ENCODE measurements around the gene CACNA1C. TPM values are rescaled to one million over a fixed set of nuclear protein-coding genes. Genes with fewer than 3 reads are reported as not detected.

CACNA1C gene
- total RNA-seq, 4 donors from 2014 or later = 44.1 to 104 (median 49.4) TPM

DNA sequence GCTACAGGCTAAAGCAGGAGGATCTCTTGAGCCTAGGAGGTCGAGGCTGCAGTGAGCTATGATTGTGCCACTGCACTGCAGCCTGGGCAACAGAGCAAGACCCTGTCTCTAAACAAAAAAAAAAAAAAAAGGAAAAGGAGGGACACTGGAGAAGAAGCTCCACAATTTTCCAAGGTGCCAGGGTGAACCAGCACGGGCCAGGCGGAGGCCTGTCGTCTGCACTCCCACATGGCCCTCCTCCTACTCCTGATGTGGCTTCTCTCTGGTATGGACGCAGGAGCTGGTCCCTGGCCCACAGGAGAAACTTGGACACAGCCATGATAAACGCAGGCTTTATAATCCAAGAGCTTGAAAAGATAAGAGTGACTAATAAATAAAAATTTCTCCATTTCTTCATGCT, 341.2 kb downstream of the CACNA1C start:
- Histone ChIP-seq H3K9me3 (no peaks in the 10 kb centered on the region), H3K27ac (replicated peaks in 1 of 4) (no peak overlapping the region), H3K36me3 (no peaks in the 10 kb centered on the region), H3K4me3 (no peak overlapping the region), H3K27me3 (no peaks in the 10 kb centered on the region), H3K4me1 (peaks cover 50 to 75% (median 63%) of the 10 kb centered on the region in 4 donors)
- TF ChIP-seq EP300 (IDR thresholded peaks at IDR 0.05) (no peak), POLR2AphosphoS5 (IDR thresholded peaks at IDR 0.05) (no peak), POLR2A (IDR thresholded peaks at IDR 0.05; ENCODE audit: low read depth) (no peak), CTCF (IDR thresholded peaks at IDR 0.05) (no peak)
- intact Hi-C loops (cut with DNase I) = no loop called here
- 93% methylated on average over 6 of the region's 6 CpGs for WGBS
- no peak for DNase-seq (ENCODE audit: extremely low spot score)

- H3K4me1 ChIP-seq = peaks cover 38 to 61% (median 54%) of the 10 kb centered on the region in 4 donors
- no peak overlapping the region for H3K4me3 ChIP-seq
- H3K36me3 ChIP-seq = no peaks in the 10 kb centered on the region
- TF ChIP-seq CTCF (IDR thresholded peaks at IDR 0.05) = peak; percentile 43 to 78 (median 52)
- no peak for TF ChIP-seq POLR2A (IDR thresholded peaks at IDR 0.05; ENCODE audit: low read depth)
- WGBS = 71% methylated on average over 8 of the region's 8 CpGs
- H3K27ac ChIP-seq (replicated peaks in 1 of 4) = peak overlapping the region in 3 of 4 donors; percentile 52 to 73 (median 65)
- no peak for DNase-seq (ENCODE audit: extremely low spot score)
- H3K27me3 ChIP-seq = no peaks in the 10 kb centered on the region
- intact Hi-C loops (cut with DNase I) = no loop called here
- H3K9me3 ChIP-seq = no peaks in the 10 kb centered on the region
Observed at GRCh38 chr12:2395354-2395977, 342.7 kb downstream of the CACNA1C start.

DNA sequence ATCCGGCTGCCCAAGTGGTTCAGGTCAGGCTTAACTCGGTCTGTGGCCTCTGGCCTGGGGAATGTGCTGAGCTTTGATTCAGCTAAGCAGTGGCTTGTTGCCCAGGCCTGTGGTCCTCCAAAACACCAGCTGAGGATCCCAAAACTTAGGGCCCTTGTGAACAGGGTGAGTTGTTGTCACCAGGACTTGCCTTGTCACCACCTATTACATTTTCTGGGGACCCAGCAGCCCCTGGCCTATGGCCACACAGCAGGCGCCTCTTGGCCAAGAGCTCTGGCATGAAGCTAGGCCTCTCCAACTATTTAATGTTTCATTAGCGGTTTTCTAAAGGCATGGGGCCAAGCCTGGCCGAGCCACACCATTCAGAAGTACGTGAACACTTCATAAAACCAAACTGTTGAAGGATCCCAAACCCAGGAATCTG, 343.7 kb downstream of the CACNA1C start:
- Histone ChIP-seq H3K4me3 (no peak overlapping the region), H3K36me3 (no peaks in the 10 kb centered on the region), H3K4me1 (peaks cover 36 to 61% (median 55%) of the 10 kb centered on the region in 4 donors), H3K9me3 (no peaks in the 10 kb centered on the region), H3K27ac (replicated peaks in 1 of 4) (peak overlapping the region; percentile 52 to 73 (median 61)), H3K27me3 (no peaks in the 10 kb centered on the region)
- no peak for TF ChIP-seq CTCF (IDR thresholded peaks at IDR 0.05)
- TF ChIP-seq EP300 (IDR thresholded peaks at IDR 0.05) = no peak
- TF ChIP-seq POLR2AphosphoS5 (IDR thresholded peaks at IDR 0.05) = no peak
- TF ChIP-seq POLR2A (IDR thresholded peaks at IDR 0.05; ENCODE audit: low read depth) = no peak
- intact Hi-C loops (cut with DNase I) = no loop called here
- WGBS = 24% methylated on average over 6 of the region's 6 CpGs
- DNase-seq (ENCODE audit: extremely low spot score) = no peak

DNA sequence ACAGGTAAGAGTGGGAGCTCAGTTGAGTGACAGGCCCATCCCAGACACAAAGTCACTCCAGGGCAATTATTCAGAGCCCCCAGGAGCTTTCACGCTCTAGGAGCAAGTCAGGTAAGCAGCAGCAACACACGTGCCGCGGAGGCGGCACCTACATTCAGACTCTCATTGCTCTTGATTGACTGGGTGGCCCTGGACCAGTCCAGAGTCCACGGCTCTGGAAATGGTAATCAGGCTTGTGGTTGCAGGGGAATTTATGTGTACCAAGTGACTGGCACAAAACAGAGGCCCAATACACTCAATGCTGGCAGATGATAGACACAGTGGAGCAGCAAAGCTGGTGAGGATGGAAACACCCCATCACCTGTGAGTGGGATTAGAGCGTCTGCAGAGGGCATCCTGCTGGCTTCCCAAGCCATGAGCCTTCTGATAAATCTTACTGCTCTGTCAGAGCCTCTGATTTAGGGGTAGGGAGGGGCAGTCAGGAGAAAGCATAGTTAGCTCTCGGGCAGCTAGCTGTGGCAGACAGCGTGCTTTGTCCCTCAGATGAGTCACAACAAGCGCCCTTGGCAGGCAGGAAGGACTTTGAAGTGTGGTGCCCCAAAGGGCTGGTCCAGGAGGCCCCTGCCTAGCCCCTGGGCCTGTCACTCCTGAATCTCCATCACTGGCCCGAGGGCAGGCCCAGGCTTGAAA, 344.7 kb downstream of the CACNA1C start:
- peak overlapping the region in 3 of 4 donors; percentile 57 to 73 (median 65) for H3K27ac ChIP-seq (replicated peaks in 1 of 4)
- TF ChIP-seq POLR2AphosphoS5 (IDR thresholded peaks at IDR 0.05) (no peak), POLR2A (IDR thresholded peaks at IDR 0.05; ENCODE audit: low read depth) (no peak), CTCF (IDR thresholded peaks at IDR 0.05) (no peak), EP300 (IDR thresholded peaks at IDR 0.05) (no peak)
- H3K9me3 ChIP-seq = no peaks in the 10 kb centered on the region
- H3K4me1 ChIP-seq = peaks cover 38 to 68% (median 60%) of the 10 kb centered on the region in 4 donors
- DNase-seq (ENCODE audit: extremely low spot score) = no peak
- WGBS = 84% methylated on average over 10 of the region's 11 CpGs
- H3K4me3 ChIP-seq = no peak overlapping the region
- no peaks in the 10 kb centered on the region for H3K36me3 ChIP-seq
- intact Hi-C loops (cut with DNase I) = no loop called here
- no peaks in the 10 kb centered on the region for H3K27me3 ChIP-seq
